IPS DF 6.9 (cell line): Measurements from ENCODE around the gene KTI12.
"Not testable (repeated sequence)": the region's sequence is repeated elsewhere in the genome, so short reads cannot be mapped to it uniquely, and the experiment has no call there.

ENCODE experiments used
- DNase-seq: peaks from one replicate; pipeline ENCODE4 v3.0.0-alpha.2; 2013; ENCODE audit warnings: low read depth, low spot score
- H3K27ac ChIP-seq: one replicate; pipeline ENCODE4 v1.5.1; 2013; ENCODE audit warnings: low read length, control low read depth
- H3K27me3 ChIP-seq: 2 replicates; pipeline ENCODE4 v1.6.1; 2013; ENCODE audit warnings: mild to moderate bottlenecking, low read length; ENCODE audit not compliant: control insufficient read depth, insufficient read depth
- H3K36me3 ChIP-seq: 2 replicates; pipeline ENCODE4 v1.6.1; 2013; ENCODE audit warnings: low read length; ENCODE audit not compliant: control insufficient read depth, insufficient read depth
- H3K4me1 ChIP-seq: 2 replicates; pipeline ENCODE4 v1.6.1; 2013; ENCODE audit warnings: low read length; ENCODE audit not compliant: control insufficient read depth, insufficient read depth
- H3K4me3 ChIP-seq: 2 replicates; pipeline ENCODE4 v1.5.1; 2013; ENCODE audit warnings: mild to moderate bottlenecking, low read length
- H3K9me3 ChIP-seq: 2 replicates; pipeline ENCODE4 v1.6.1; 2013; ENCODE audit warnings: low read length, inconsistent platforms; ENCODE audit not compliant: control insufficient read depth, insufficient read depth
- WGBS: extraction: QIAGEN DNeasy Blood & Tissue Kit; methylation state at CpG from one replicate; pipeline ENCODE4 v1.1.7; 2013; ENCODE audit warnings: mixed read lengths, missing lambda C conversion rate; ENCODE audit not compliant: insufficient read length, insufficient coverage; 5-methylcytosine and 5-hydroxymethylcytosine counted together

The KTI12 gene

GRCh38 chr1:52041551-52042185 is 8.1 kb upstream of the KTI12 start:
- Histone ChIP-seq H3K9me3 (no peaks in the 10 kb centered on the region), H3K36me3 (no peaks in the 10 kb centered on the region), H3K27ac (no peak overlapping the region), H3K27me3 (no peaks in the 10 kb centered on the region), H3K4me1 (no peaks in the 10 kb centered on the region), H3K4me3 (no peak overlapping the region)
- DNase-seq, result no peak
- no CpG with 5 or more reads among the region's 4 CpGs for WGBS

- Histone ChIP-seq H3K4me3 (no peak overlapping the region), H3K27me3 (no peaks in the 10 kb centered on the region), H3K27ac (no peak overlapping the region), H3K4me1 (no peaks in the 10 kb centered on the region), H3K9me3 (no peaks in the 10 kb centered on the region), H3K36me3 (no peaks in the 10 kb centered on the region)
- no CpG with 5 or more reads among the region's 1 CpG for WGBS
- no peak for DNase-seq
These were observed 4.3 kb upstream of the KTI12 start for GRCh38 chr1:52037909-52038308.

GRCh38 chr1:52037402-52037814 is 3.8 kb upstream of the KTI12 start:
- no peaks in the 10 kb centered on the region; the same call in 1 of the 2 replicates for H3K4me1 ChIP-seq

GRCh38 chr1:52034050-52034384 is 407 bp upstream of the KTI12 start:
- Histone ChIP-seq H3K4me3 (no peak overlapping the region), H3K27me3 (no peaks in the 10 kb centered on the region), H3K4me1 (no peaks in the 10 kb centered on the region; the same call in 1 of the 2 replicates), H3K36me3 (no peaks in the 10 kb centered on the region), H3K27ac (no peak overlapping the region), H3K9me3 (no peaks in the 10 kb centered on the region)
- no CpG with 5 or more reads among the region's 2 CpGs for WGBS
- DNase-seq, result no peak

More at GRCh38 chr1:52037402-52037814, 3.8 kb upstream of the KTI12 start:
- WGBS, result no CpG with 5 or more reads among the region's 5 CpGs
- no peak for DNase-seq
- H3K27ac ChIP-seq, result no peak overlapping the region
- H3K36me3 ChIP-seq, result no peaks in the 10 kb centered on the region
- H3K4me3 ChIP-seq, result no peak overlapping the region
- no peaks in the 10 kb centered on the region for H3K9me3 ChIP-seq
- H3K27me3 ChIP-seq, result no peaks in the 10 kb centered on the region

GRCh38 chr1:52032785-52033131 is 852 bp downstream of the KTI12 start:
- H3K4me1 ChIP-seq, result no peaks in the 10 kb centered on the region; the same call in 1 of the 2 replicates
- WGBS, result no CpG with 5 or more reads among the region's 24 CpGs
- no peaks in the 10 kb centered on the region for H3K36me3 ChIP-seq
- H3K4me3 ChIP-seq, result peak overlapping the region; percentile 95; the same call in 1 of the 2 replicates
- no peaks in the 10 kb centered on the region for H3K9me3 ChIP-seq
- DNase-seq, result no peak
- no peak overlapping the region for H3K27ac ChIP-seq
- no peaks in the 10 kb centered on the region for H3K27me3 ChIP-seq

GRCh38 chr1:52032124-52032784 is 1.4 kb downstream of the KTI12 start:
- Histone ChIP-seq H3K4me1 (no peaks in the 10 kb centered on the region; the same call in 1 of the 2 replicates), H3K9me3 (no peaks in the 10 kb centered on the region), H3K27me3 (no peaks in the 10 kb centered on the region), H3K36me3 (no peaks in the 10 kb centered on the region), H3K4me3 (peak overlapping the region; percentile 95; the same call in 1 of the 2 replicates), H3K27ac (no peak overlapping the region)
- no CpG with 5 or more reads among the region's 5 CpGs for WGBS
- no peak for DNase-seq

- no CpG with 5 or more reads among the region's 5 CpGs for WGBS
These were observed 4.8 kb downstream of the KTI12 start for GRCh38 chr1:52028839-52029238.

GRCh38 chr1:52028328-52028727 is 5.3 kb downstream of the KTI12 start:
- 100% methylated on average over 1 of the region's 1 CpG for WGBS
- H3K4me1 ChIP-seq, result no peaks in the 10 kb centered on the region; the same call in 1 of the 2 replicates
- no peak for DNase-seq
- no peaks in the 10 kb centered on the region for H3K27me3 ChIP-seq
- H3K27ac ChIP-seq, result no peak overlapping the region
- H3K9me3 ChIP-seq, result no peaks in the 10 kb centered on the region
- H3K4me3 ChIP-seq, result no peak overlapping the region
- peaks cover 6% of the 10 kb centered on the region; the same call in 1 of the 2 replicates for H3K36me3 ChIP-seq

More at GRCh38 chr1:52028839-52029238, 4.8 kb downstream of the KTI12 start:
- DNase-seq, H3K9me3 ChIP-seq, H3K4me1 ChIP-seq, H3K27me3 ChIP-seq, H3K36me3 ChIP-seq, H3K4me3 ChIP-seq, H3K27ac ChIP-seq: not testable (repeated sequence)

GRCh38 chr1:52026278-52026677 is 7.3 kb downstream of the KTI12 start:
- peaks cover 9% of the 10 kb centered on the region; the same call in 1 of the 2 replicates for H3K36me3 ChIP-seq
- no peaks in the 10 kb centered on the region for H3K9me3 ChIP-seq
- no peaks in the 10 kb centered on the region for H3K27me3 ChIP-seq
- H3K4me1 ChIP-seq, result no peaks in the 10 kb centered on the region
- no peak for DNase-seq
- WGBS, result no CpG with 5 or more reads among the region's 2 CpGs
- no peak overlapping the region for H3K4me3 ChIP-seq
- no peak overlapping the region for H3K27ac ChIP-seq

- Histone ChIP-seq H3K9me3 (no peaks in the 10 kb centered on the region), H3K27ac (no peak overlapping the region), H3K27me3 (no peaks in the 10 kb centered on the region), H3K4me1 (no peaks in the 10 kb centered on the region), H3K4me3 (no peak overlapping the region), H3K36me3 (peaks cover 13% of the 10 kb centered on the region; the same call in 1 of the 2 replicates)
- WGBS, result no CpG with 5 or more reads among the region's 2 CpGs
- no peak for DNase-seq
These were observed 11.5 kb downstream of the KTI12 start for GRCh38 chr1:52022133-52022532.
